Measurements from ENCODE around the gene DPYSL5.
"Not testable (repeated sequence)": the region's sequence is repeated elsewhere in the genome, so short reads cannot be mapped to it uniquely, and the experiment has no call there.

Gene DPYSL5

DNA sequence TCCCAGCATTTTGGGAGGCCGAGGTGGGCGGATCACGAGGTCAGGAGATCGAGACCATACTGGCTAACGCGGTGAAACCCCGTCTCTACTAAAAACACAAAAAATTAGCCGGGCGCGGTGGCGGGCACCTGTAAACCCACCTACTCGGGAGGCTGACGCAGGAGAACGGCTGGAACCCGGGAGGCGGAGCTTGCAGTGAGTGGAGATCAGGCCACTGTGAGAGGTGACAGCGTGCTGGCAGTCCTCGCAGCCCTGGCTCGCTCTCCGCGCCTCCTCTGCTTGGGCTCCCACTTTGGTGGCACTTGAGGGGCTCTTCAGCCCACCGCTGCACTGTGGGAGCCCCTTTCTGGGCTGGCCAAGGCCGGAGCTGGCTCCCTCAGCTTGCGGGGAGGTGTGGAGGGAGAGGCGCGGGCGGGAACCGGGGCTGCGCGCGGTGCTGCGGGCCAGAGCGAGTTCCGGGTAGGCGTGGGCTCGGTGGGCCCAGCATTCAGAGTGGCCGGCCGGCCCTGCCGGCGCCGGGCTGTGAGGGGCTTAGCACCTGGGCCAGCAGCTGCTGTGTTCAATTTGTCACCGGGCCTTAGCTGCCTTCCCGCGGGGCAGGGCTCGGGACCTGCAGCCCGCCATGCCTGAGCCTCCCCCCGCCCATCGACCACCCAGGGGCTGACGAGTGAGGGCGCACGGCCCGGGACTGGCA, 33.7 kb upstream of the DPYSL5 start:
- not testable (repeated sequence) for H3K4me1 ChIP-seq (ENCODE audit: control insufficient read depth, low read depth, low read length); H3K9ac ChIP-seq (ENCODE audit: low read length)

DNA sequence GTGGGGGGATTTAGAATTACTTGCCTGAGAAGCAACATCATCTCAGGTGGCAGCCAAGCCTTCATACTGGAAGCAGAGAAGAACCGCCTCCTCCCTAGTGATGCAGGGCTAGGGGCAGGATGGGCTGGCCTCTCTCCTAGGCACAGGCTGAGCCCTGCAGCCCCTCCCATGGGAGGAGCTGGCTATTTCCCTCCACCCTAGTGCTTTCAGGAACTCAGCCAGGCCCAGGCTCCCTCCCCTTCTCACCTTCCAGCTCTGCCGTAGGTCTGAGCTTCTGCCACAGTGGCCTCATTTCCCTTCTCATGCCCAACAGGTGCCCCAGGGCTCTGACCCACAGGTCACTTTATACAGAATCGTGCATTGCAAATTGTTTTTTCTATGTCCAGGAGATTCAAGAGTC, 31.0 kb upstream of the DPYSL5 start:
- Histone ChIP-seq H3K4me3 (ENCODE audit: low read length) (no peak overlapping the region), H3K4me1 (ENCODE audit: control insufficient read depth, low read depth, low read length) (no peaks in the 10 kb centered on the region), H3K36me3 (ENCODE audit: control insufficient read depth, low read depth, low read length) (no peaks in the 10 kb centered on the region), H3K9ac (ENCODE audit: low read length) (no peak overlapping the region), H3K9me3 (ENCODE audit: control insufficient read depth, low read depth, low read length) (no peaks in the 10 kb centered on the region), H3K27ac (ENCODE audit: low read length) (no peak overlapping the region), H3K27me3 (ENCODE audit: control insufficient read depth, insufficient read depth, low read length) (no peaks in the 10 kb centered on the region)

More for the DNA sequence above, 33.7 kb upstream of the DPYSL5 start:
- not testable (repeated sequence) for H3K4me3 ChIP-seq (ENCODE audit: low read length); H3K9me3 ChIP-seq (ENCODE audit: control insufficient read depth, low read depth, low read length); H3K36me3 ChIP-seq (ENCODE audit: control insufficient read depth, low read depth, low read length); H3K27me3 ChIP-seq (ENCODE audit: control insufficient read depth, insufficient read depth, low read length); H3K27ac ChIP-seq (ENCODE audit: low read length)

DNA sequence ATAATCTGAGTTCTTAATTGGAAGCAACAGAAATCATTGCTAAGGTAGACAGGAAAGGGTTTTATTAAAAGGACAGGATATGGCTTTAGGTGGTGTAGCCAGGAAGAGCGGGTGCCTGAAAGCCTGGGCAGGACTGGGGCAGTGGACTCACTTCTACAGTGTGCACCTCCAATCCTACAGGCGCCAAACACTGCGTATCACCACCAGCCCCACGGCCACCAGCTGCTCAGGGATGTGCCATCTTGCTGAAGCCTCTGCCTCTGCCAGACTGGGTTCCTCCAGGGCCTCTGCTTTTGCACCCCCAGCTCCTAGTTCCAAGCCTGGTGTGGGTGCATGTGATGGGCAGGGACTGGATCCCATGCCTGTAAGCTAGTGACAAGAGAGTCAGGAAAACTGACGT, 29.7 kb upstream of the DPYSL5 start:
- Histone ChIP-seq H3K9ac (ENCODE audit: low read length) (no peak overlapping the region), H3K27me3 (ENCODE audit: control insufficient read depth, insufficient read depth, low read length) (no peaks in the 10 kb centered on the region)

DNA sequence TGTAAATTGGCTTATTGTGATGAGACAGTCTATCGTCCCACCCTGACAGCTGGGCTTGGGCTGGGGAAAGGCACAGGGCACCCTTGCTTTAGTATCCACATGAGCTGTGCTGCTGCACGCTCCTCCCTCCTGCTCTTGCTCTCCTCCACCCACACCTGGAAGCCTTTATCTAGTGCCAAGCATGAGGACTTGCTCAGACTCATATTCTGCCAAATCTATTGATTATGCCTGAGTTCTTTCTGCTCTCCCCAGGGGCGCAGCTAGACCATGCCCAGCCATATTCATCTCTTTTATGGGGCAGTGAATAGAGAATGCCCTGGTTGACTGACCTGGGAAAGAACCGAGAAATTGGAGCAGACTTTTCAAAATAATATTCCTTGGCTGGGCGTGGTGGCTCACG, 29.0 kb upstream of the DPYSL5 start:
- Histone ChIP-seq H3K27ac (ENCODE audit: low read length) (no peak overlapping the region), H3K9me3 (ENCODE audit: control insufficient read depth, low read depth, low read length) (no peaks in the 10 kb centered on the region), H3K4me1 (ENCODE audit: control insufficient read depth, low read depth, low read length) (no peaks in the 10 kb centered on the region), H3K9ac (ENCODE audit: low read length) (no peak overlapping the region), H3K27me3 (ENCODE audit: control insufficient read depth, insufficient read depth, low read length) (no peaks in the 10 kb centered on the region), H3K36me3 (ENCODE audit: control insufficient read depth, low read depth, low read length) (no peaks in the 10 kb centered on the region), H3K4me3 (ENCODE audit: low read length) (no peak overlapping the region)

More for the DNA sequence above, 29.7 kb upstream of the DPYSL5 start:
- Histone ChIP-seq H3K4me1 (ENCODE audit: control insufficient read depth, low read depth, low read length) (no peaks in the 10 kb centered on the region), H3K27ac (ENCODE audit: low read length) (no peak overlapping the region), H3K9me3 (ENCODE audit: control insufficient read depth, low read depth, low read length) (no peaks in the 10 kb centered on the region), H3K4me3 (ENCODE audit: low read length) (no peak overlapping the region), H3K36me3 (ENCODE audit: control insufficient read depth, low read depth, low read length) (no peaks in the 10 kb centered on the region)

DNA sequence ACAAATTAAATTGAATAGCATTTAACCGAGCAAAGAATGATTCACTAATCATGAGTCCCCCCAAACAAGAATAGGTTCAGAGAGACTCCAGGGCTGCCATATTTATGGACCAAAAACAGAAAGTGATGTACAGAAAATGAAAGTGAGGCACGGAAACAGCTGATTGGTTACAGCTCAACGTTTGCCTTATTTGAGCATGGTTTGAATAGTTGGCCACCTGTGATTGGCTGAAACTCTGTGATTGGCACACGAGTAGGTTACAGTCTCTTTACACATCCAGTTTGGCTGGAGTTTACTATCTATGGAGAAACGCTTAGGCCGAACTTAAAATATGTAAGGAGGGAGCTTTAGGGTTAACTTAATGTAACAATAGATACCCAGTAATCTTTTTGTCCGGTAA, 27.0 kb upstream of the DPYSL5 start:
- Histone ChIP-seq H3K9ac (ENCODE audit: low read length) (no peak overlapping the region), H3K4me3 (ENCODE audit: low read length) (no peak overlapping the region), H3K4me1 (ENCODE audit: control insufficient read depth, low read depth, low read length) (no peaks in the 10 kb centered on the region), H3K27me3 (ENCODE audit: control insufficient read depth, insufficient read depth, low read length) (no peaks in the 10 kb centered on the region), H3K27ac (ENCODE audit: low read length) (no peak overlapping the region), H3K36me3 (ENCODE audit: control insufficient read depth, low read depth, low read length) (no peaks in the 10 kb centered on the region), H3K9me3 (ENCODE audit: control insufficient read depth, low read depth, low read length) (no peaks in the 10 kb centered on the region)

DNA sequence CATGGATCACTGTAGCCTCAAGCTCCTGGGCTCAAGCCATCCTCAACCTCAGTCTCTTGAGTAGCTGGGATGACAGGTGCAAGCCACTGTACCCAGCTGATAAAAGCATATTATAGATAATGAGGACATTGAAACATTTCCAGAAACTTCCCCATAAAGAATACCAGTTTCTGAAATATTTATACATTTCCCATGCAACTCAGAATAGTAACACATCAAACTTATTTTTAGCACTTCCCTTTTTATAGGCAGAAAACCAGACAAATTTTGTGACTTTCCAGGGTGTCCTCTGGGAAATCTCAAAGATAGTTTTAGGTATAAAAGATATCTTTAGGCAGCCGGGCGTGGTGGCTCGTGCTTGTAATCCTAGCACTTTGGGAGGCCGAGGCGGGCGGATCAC, 25.1 kb upstream of the DPYSL5 start:
- no peak overlapping the region for H3K4me3 ChIP-seq (ENCODE audit: low read length)

DNA sequence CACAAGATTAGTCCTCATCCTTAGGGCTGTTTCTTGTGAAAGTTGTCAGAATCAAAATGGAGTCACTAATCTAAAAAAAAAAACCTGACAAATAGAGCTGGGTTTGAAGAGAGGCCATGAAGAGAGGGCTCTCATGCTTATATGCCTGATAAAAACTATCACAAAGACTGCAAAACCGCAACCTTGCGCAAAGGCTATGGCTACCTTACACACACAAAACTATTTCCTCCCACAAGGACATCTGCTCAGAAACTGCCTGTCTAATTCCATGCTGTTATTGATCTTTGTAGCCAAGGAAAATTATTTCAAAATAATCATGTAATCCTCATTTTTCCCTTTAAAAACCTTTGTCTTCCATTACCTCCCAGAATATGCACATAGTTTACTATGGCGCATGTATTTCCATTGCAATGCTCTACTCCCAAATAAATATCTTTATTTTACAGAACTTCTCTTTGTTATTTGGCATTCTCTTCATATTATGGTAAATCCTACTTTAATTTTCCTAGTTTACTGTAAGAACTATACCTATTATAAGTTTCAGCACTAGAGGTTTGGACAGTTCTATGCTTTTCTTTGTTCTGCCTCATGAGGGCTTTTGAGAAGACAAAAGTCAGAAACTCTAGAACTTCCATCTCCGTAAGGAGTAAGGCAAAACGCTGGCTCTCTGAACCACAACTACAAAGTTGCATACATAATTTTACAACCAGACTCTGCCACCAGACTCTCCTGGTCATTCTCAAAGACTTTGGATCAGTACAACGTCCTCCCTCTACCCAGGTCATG, 9.6 kb upstream of the DPYSL5 start:
- Histone ChIP-seq H3K27me3 (ENCODE audit: control insufficient read depth, insufficient read depth, low read length) (no peaks in the 10 kb centered on the region), H3K9ac (ENCODE audit: low read length) (no peak overlapping the region), H3K9me3 (ENCODE audit: control insufficient read depth, low read depth, low read length) (no peaks in the 10 kb centered on the region), H3K4me3 (ENCODE audit: low read length) (no peak overlapping the region), H3K4me1 (ENCODE audit: control insufficient read depth, low read depth, low read length) (no peaks in the 10 kb centered on the region), H3K27ac (ENCODE audit: low read length) (no peak overlapping the region), H3K36me3 (ENCODE audit: control insufficient read depth, low read depth, low read length) (no peaks in the 10 kb centered on the region)

More for the DNA sequence above, 25.1 kb upstream of the DPYSL5 start:
- H3K27ac ChIP-seq (ENCODE audit: low read length) = no peak overlapping the region
- H3K27me3 ChIP-seq (ENCODE audit: control insufficient read depth, insufficient read depth, low read length) = no peaks in the 10 kb centered on the region
- no peak overlapping the region for H3K9ac ChIP-seq (ENCODE audit: low read length)
- no peaks in the 10 kb centered on the region for H3K9me3 ChIP-seq (ENCODE audit: control insufficient read depth, low read depth, low read length)
- no peaks in the 10 kb centered on the region for H3K36me3 ChIP-seq (ENCODE audit: control insufficient read depth, low read depth, low read length)
- no peaks in the 10 kb centered on the region for H3K4me1 ChIP-seq (ENCODE audit: control insufficient read depth, low read depth, low read length)

DNA sequence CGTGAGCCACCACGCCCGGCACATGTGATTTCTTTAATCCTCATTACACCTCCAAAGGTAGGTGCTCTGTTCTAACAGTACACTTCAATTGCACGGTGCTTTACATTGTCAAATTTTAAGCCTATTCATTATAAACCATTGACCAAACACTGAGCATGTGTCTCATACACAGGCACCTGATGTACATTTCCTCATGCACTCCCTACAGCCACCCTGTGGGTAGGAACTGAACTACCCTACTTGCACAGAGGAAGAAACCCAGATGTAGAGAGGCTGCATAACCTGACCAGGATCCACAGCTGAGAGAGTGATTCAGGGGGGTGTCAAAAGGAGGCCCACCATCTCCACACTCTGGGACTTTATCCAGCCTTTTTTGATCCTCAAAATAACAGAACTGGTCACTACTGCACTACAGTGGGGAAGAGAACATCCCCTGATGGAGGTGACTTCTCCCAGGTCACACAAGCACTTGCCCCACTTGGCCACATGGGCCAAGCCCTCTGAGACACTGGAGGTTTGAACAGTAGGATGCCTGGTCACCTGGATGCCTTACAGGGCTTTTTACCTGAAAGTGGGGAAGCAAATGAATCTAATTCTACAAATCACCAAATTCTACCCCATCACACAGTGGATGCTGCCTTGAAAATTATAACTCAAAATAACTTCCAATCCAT, 6.9 kb upstream of the DPYSL5 start:
- Histone ChIP-seq H3K9me3 (ENCODE audit: control insufficient read depth, low read depth, low read length) (no peaks in the 10 kb centered on the region), H3K36me3 (ENCODE audit: control insufficient read depth, low read depth, low read length) (no peaks in the 10 kb centered on the region), H3K4me3 (ENCODE audit: low read length) (no peak overlapping the region), H3K9ac (ENCODE audit: low read length) (no peak overlapping the region), H3K4me1 (ENCODE audit: control insufficient read depth, low read depth, low read length) (no peaks in the 10 kb centered on the region), H3K27me3 (ENCODE audit: control insufficient read depth, insufficient read depth, low read length) (peaks cover 14% of the 10 kb centered on the region), H3K27ac (ENCODE audit: low read length) (no peak overlapping the region)

DNA sequence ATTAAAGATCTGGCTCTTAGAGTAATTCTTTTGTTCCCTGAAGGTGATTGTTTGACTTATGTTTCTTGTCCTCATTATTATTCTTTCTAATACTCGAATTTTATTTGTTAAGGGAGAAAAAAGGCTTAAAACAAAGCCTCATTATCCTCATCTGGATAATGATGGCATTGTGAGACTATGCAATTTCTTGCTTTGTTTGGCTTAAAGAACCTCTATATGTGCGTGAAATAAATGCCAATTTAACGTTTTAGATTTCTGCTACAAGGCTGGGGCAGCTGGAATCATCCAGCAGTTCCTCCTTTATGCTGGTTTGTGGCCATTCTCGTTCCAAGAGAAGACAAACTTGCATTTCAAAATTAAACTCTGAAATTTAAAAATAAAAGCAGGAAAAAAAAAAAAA, 4.9 kb upstream of the DPYSL5 start:
- H3K36me3 ChIP-seq (ENCODE audit: control insufficient read depth, low read depth, low read length) = no peaks in the 10 kb centered on the region
- no peak overlapping the region for H3K27ac ChIP-seq (ENCODE audit: low read length)
- peaks cover 31% of the 10 kb centered on the region for H3K27me3 ChIP-seq (ENCODE audit: control insufficient read depth, insufficient read depth, low read length)
- no peak overlapping the region for H3K9ac ChIP-seq (ENCODE audit: low read length)
- peaks cover 6% of the 10 kb centered on the region for H3K4me1 ChIP-seq (ENCODE audit: control insufficient read depth, low read depth, low read length)
- no peaks in the 10 kb centered on the region for H3K9me3 ChIP-seq (ENCODE audit: control insufficient read depth, low read depth, low read length)
- H3K4me3 ChIP-seq (ENCODE audit: low read length) = no peak overlapping the region

DNA sequence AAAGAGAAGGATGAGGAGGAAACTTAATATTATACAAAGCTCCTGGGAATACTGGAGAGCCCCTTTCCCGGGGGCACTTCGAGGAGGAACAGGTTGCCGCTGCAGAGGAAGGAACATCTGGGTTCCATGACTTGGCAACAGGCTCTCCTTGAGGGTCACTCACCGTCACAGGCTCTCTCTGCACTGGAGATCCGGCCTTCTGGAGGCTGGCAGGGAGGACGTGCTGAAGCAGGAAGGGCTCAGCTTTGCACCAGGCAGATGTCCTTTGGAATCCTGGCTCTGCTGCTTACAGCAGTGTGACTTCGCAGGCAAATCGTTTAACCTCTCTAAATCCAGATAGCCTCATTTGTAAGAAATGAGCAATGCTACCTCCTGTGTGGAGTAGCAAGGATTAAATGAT, 2.9 kb upstream of the DPYSL5 start:
- peaks cover 6% of the 10 kb centered on the region for H3K4me1 ChIP-seq (ENCODE audit: control insufficient read depth, low read depth, low read length)
- peaks cover 51% of the 10 kb centered on the region for H3K27me3 ChIP-seq (ENCODE audit: control insufficient read depth, insufficient read depth, low read length)
- H3K4me3 ChIP-seq (ENCODE audit: low read length) = no peak overlapping the region
- no peaks in the 10 kb centered on the region for H3K36me3 ChIP-seq (ENCODE audit: control insufficient read depth, low read depth, low read length)
- H3K9me3 ChIP-seq (ENCODE audit: control insufficient read depth, low read depth, low read length) = no peaks in the 10 kb centered on the region
- H3K27ac ChIP-seq (ENCODE audit: low read length) = no peak overlapping the region
- no peak overlapping the region for H3K9ac ChIP-seq (ENCODE audit: low read length)

DNA sequence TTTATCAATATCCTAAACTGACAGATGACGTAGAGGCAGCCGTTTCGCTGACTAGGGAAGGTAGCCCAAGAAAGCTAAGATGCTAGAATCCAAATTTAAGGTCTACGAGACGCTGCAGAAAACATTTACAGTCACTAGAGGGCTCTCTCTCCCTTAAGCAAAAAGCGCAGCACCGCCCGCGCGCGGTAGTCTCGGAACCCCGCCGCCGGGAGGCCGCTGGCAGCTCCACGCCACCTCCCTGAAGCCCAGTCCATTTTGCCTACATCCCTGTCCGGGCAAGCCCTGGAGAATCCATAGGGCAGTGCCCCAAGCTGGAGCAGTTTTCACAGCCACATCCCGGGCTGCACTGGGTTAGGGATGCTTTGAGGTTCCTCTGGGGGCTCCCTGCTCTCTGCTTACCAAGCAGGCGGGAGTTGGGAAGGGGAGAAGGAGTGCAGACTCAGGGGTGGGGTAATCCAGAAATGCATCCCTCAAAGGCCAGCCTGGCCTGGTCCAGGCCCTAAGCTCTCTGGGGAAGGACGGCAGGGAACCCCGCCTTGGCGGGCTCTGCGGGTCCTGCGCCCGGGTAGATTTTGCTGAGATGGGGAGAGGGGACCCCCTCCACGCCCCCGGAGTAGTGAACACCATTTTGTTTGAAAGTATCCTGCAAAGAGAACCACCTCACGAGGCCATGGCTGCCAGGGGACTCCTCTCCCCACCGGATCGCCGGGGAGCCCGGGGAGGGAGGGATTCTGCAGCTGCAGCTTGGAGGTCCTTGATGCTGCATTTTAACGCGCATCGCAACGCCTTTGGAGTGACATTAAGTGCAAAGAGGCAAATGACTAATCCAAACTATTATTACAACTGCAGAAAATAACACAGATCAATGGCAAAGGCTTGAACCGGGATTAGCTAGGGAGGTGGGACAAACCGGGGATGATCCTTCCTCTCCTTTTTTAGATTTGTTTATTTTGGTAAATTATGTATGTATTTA, 1.3 kb upstream of the DPYSL5 start:
- Histone ChIP-seq H3K9me3 (ENCODE audit: control insufficient read depth, low read depth, low read length) (no peaks in the 10 kb centered on the region), H3K4me3 (ENCODE audit: low read length) (peak overlapping the region; percentile 69), H3K9ac (ENCODE audit: low read length) (no peak overlapping the region), H3K27ac (ENCODE audit: low read length) (no peak overlapping the region), H3K27me3 (ENCODE audit: control insufficient read depth, insufficient read depth, low read length) (peaks cover 67% of the 10 kb centered on the region), H3K4me1 (ENCODE audit: control insufficient read depth, low read depth, low read length) (peaks cover 6% of the 10 kb centered on the region), H3K36me3 (ENCODE audit: control insufficient read depth, low read depth, low read length) (no peaks in the 10 kb centered on the region)

Data from iPS-18a (cell line).